SHP77 treated with DMSO at 0.1 percent for 48 hours (cell line): Measurements from ENCODE around the gene PKIB.

Source experiments
- DNase-seq: peaks from one replicate; lab custom pipeline; 2025; lab: John Stamatoyannopoulos, UW

PKIB gene

GRCh38 chr6:122666418-122666817 lies 56.2 kb downstream of the PKIB start:
- DNase-seq, result no peak

GRCh38 chr6:122669418-122669817 lies 59.2 kb downstream of the PKIB start:
- no peak for DNase-seq

GRCh38 chr6:122669868-122670267 lies 59.7 kb downstream of the PKIB start:
- no peak for DNase-seq

DNA sequence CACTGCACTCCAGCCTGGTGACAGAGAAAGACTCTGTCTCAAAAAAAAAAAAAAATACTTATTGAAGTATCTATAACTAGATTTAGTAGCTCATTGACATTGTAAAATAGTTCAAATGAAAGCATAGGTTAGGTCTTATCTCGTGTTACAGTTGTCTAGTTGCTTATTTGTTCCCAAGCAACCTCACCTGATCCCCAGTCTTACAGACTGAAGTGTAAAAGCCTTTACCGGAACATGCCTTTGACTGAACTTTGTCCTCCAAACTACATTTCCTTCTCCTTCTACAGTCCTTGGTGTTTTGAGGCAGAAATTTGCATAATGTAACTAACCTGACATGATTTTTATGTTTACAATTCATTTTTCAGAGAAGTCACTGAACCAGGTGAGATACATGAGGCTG lies 61.0 kb downstream of the PKIB start:
- DNase-seq, result no peak

DNA sequence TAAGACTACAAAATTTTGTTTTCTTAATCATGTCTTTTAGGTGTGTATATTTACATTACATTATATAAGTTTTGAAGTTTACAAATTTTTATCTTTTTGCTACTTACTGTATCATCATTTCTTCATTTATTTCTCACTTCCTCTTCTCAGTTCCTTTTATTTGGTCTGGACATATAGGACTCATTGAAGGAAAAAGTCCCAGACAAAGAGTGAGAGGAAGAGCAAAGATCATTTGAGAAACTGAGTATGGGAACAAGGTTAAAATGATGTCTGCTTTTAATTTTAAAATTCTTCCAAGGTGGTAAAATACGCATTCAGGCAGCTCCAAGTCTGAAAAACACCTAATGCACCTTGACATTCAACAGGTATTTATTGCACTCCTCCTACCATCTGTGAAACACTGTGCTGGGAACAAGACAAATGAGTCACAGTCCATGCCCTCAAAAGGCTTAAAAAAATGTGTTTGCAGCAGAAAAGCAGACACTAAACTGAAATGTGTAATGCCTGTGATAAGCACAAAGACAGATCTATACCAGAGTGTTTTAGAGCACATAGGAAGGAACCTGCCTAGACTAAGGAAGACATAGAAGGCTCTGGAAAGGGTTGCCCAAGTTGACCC lies 63.2 kb downstream of the PKIB start:
- DNase-seq, result no peak

- DNase-seq, result no peak
These were observed 65.9 kb downstream of the PKIB start for GRCh38 chr6:122676146-122676545.

DNA sequence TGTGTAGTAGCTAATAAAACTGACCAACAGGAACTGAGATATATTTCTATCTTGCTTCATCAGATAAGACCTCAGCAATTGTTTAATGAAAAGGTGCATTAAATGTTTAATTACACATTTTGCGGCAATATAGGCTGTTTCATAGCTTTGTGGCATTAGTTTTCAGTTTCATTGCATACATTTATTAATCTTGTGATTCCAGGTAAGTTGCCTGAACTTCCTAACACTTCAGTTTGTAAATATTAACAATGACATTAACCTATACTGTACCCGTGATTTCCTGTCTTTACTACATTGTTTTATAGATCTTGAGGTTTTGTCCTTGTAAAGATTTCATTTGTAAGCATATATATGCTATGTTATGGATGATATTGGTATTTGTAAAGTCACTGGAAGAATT lies 66.5 kb downstream of the PKIB start:
- DNase-seq, result no peak

- no peak for DNase-seq
These were observed 67.2 kb downstream of the PKIB start for GRCh38 chr6:122677406-122677805.

DNA sequence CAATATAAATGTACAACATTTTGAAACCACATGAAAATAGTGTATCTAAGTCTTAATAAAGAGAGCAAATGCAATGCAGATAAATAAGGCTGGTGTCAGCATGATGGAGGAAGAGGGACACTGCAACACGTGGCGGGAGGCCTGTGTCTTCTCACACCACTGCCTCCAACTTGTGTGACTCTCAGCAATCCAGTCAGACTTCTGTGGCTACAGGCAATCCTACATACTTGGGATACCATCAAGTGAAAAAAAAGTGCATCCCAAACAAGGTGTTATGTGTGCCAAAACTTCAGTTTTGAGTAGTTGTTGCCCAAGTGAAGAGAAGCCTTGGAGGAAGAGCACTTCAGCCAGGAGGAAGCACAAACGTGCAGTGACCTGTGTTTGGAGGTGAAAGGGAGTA lies 68.6 kb downstream of the PKIB start:
- DNase-seq, result no peak

DNA sequence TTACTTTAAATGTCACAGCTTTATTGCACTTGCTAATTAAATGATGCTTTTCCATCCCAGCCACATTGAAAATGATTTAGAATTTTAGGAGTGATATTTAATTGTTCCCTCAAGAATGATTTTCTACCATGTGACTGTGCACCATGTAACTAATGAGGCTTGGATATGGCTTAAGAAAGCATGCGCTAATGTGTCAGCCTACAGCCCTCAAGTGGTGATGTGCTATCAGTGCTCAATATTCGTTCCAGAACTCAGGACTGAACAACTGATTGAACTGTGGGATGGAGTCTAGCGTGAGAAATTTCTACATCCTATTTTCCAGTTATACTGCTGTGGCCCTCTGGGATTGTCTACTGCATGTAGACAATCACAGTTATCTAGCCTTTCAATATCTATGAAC lies 71.5 kb downstream of the PKIB start:
- DNase-seq, result no peak

DNA sequence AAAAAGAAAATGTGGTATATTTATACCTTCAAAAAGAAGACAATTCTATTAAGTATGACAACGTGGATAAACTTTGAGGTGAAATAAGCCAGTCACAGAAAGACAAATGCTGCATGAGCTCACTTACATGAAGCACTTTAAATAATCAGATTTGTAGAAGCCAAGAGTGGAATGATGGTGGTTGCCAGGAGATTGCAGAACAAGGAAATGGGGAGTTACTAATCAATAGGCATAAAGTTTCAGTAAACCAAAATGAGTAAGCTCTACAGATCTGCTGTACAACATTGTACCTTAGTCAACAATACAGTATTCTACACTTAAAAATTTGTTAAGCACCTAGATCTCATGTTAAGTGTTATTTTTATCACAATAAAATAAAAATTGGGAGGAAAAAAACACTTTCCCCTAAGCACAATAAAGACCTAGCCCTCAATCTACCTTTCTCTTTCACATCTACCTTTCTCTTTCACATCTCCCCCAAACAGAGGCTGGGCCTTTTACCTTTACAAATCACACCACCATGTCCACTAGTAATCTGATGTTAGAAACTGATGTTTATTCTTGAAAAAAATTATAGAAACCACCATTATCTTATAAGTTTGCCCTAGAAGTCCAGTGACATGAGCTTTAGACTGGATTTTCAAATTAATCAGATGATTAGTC lies 73.9 kb downstream of the PKIB start:
- DNase-seq, result no peak

GRCh38 chr6:122692175-122692598 lies 82.0 kb downstream of the PKIB start:
- DNase-seq, result no peak

DNA sequence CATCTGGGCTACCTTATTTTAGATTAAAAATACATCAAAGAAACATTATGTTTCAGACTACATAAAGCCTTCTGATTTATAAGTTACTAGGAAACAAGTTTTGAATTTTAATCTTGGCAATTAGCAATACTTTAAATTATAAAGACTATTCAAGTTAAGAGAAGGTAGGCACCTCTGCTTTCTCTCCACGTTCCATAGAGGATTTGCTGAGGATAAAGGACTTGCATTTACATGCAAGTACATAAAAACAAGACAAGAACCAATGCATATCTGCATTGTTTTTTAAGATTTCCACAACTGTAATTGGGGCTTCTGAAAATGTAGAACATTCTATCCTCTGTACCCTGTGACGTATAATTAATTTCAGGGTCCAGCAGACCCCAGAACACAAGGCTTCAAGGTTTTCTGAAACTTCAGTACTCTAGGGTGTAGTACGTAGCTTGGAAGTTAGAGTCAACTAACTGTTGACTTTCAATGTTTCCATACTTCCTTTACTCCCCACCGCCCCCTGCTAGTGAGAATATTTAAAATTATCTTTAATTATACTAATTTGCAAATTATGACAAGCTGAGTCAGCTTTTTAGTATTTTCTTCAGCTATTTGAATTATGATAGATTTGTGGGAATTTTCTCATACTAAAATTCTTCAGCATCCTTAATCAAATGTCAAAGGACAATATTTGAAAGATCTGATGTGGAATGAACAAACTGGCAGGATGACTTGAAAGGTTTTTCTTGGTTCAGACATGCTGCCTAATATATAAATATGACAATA lies 82.8 kb downstream of the PKIB start:
- DNase-seq, result no peak

DNA sequence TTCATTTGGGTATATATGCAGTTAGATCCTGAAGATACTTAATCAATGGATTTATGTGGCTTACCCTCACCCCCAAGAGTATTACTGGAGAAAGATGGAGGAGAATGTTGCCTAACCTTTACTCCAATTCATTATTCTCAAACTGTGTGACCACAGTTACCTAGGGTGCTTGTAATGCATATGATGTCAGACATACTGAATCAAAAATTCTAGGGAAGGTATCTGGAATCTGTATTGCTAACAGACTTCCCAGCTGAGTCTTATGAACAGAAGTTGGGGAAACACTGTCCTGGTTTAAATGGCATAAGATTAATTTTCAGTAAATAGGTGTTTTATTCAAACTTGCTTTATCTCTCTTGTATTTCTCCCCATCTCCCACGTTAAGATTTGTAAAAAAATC lies 83.9 kb downstream of the PKIB start:
- no peak for DNase-seq

DNA sequence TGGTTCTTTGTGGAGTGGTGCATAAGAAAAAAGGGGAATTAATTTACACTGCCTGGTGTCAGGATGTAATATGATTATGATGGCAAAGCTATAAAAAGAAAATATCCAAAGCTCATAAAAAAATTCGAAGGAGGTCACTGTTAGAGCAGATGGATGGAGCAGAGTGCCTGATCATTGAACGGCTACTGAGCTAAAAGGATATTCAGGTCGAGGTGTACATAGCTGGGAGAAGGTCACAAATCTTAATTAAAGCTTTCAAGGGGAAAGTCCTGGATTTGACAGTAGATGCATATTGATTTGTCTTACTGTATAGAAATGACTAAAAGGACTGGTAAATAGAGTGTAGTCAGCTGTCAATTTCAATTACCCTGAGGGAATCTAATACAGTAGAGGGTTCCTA lies 84.4 kb downstream of the PKIB start:
- DNase-seq, result no peak

GRCh38 chr6:122695188-122695587 lies 85.0 kb downstream of the PKIB start:
- DNase-seq, result no peak

GRCh38 chr6:122696079-122696478 lies 85.9 kb downstream of the PKIB start:
- no peak for DNase-seq

- DNase-seq, result no peak
These were observed 86.6 kb downstream of the PKIB start for GRCh38 chr6:122696853-122697252.

DNA sequence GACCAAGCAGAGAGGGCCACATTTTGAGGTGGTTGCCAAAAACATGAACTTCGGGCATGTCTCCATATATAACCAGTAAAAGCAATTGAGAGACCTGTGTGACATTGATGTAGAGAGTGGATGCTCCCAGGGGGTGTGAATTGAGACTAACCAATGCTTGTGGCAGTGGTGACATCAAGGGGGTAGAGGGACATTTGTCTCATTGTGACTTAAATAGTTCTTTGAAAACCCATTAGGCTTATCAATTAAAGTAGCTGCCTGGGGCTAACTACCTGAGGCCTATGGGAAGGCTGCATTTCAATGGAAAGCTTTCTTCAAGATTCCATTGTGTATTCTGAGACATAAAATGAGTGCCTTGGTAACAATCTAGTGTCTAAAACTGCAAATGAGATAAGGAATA lies 87.3 kb downstream of the PKIB start:
- no peak for DNase-seq

GRCh38 chr6:122701666-122702065 lies 91.5 kb downstream of the PKIB start:
- DNase-seq, result no peak

DNA sequence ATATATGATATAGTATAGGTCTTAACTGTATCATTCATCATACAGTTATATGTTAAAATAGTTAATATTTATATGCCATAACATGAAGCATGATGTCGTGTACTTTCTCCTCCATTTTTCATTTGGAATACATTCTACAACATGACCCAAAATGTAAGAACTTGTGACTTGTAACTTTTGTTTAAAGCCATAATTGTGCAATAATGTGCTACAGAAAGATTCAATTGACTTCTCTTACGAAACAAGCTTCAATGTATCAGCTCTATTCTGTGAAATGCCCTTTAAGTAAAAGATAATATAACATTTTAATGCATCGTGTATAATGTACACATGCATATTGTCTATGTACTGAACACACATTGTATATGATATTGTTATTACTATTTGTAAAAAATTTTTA lies 92.6 kb downstream of the PKIB start:
- DNase-seq, result no peak

- no peak for DNase-seq
These were observed 93.9 kb downstream of the PKIB start for GRCh38 chr6:122704066-122704465.

GRCh38 chr6:122709922-122710512 lies 99.8 kb downstream of the PKIB start:
- no peak for DNase-seq
